Mesenchymal stem cell (in vitro differentiated cells and primary cell): ENCODE measurements around the gene CTRB2. TPM values are rescaled to one million over a fixed set of nuclear protein-coding genes. Genes with fewer than 3 reads are reported as not detected.

Experiments
- DNase-seq: peaks from one replicate; pipeline ENCODE4 v3.0.0-alpha.2; 2013
- H2AFZ ChIP-seq: one replicate; pipeline ENCODE4 v1.6.1; 2013; ENCODE audit warnings: low read depth, mild to moderate bottlenecking, control low read depth, inconsistent platforms, low read length, moderate library complexity
- H2AK5ac ChIP-seq: 2 replicates; pipeline ENCODE4 v1.6.1; 2013; ENCODE audit warnings: low read length, moderate library complexity, mild to moderate bottlenecking, inconsistent platforms; ENCODE audit not compliant: severe bottlenecking
- H2BK120ac ChIP-seq: one replicate; pipeline ENCODE4 v1.6.1; 2013; ENCODE audit warnings: low read depth, mild to moderate bottlenecking, inconsistent platforms, low read length, moderate library complexity
- H2BK12ac ChIP-seq, 2 experiments: one replicate each; pipeline ENCODE4 v1.6.1; 2013; ENCODE audit warnings: inconsistent platforms in 2 of 2, low read length in 2 of 2, mild to moderate bottlenecking in 2 of 2, moderate library complexity in 2 of 2, control low read depth in 1 of 2
- H2BK15ac ChIP-seq: one replicate; pipeline ENCODE4 v1.6.1; 2013; ENCODE audit warnings: mild to moderate bottlenecking, low read depth, inconsistent platforms; ENCODE audit not compliant: poor library complexity, severe bottlenecking
- H2BK5ac ChIP-seq: 2 replicates; pipeline ENCODE4 v1.6.1; 2013; ENCODE audit warnings: low read depth, mild to moderate bottlenecking, low read length, control low read depth, inconsistent platforms; ENCODE audit not compliant: poor library complexity, severe bottlenecking
- H3K14ac ChIP-seq, 2 experiments: one replicate each; pipeline ENCODE4 v1.6.1; 2013; ENCODE audit warnings: inconsistent platforms in 2 of 2, low read length in 2 of 2, control low read depth in 1 of 2, mild to moderate bottlenecking in 1 of 2, moderate library complexity in 1 of 2
- H3K18ac ChIP-seq, 2 experiments: one replicate each; pipeline ENCODE4 v1.6.1; 2013; ENCODE audit warnings: inconsistent platforms in 2 of 2, low read length in 2 of 2, control low read depth in 1 of 2, low read depth in 1 of 2, mild to moderate bottlenecking in 1 of 2
- H3K23ac ChIP-seq, 2 experiments: one replicate each; pipeline ENCODE4 v1.6.1; 2013; ENCODE audit warnings: inconsistent platforms in 2 of 2, low read length in 2 of 2, mild to moderate bottlenecking in 2 of 2, moderate library complexity in 2 of 2, control low read depth in 1 of 2
- H3K27ac ChIP-seq: 2 replicates; pipeline ENCODE4 v1.5.1; 2013; ENCODE audit warnings: mild to moderate bottlenecking, moderate library complexity, low read length, control low read depth, inconsistent platforms; ENCODE audit not compliant: poor library complexity, severe bottlenecking
- H3K27me3 ChIP-seq, 2 experiments: 2 replicates each; pipeline versions ENCODE4 v1.6.1 to v1.7.0; 2013; ENCODE audit warnings: low read length in 2 of 2, mild to moderate bottlenecking in 2 of 2, moderate library complexity in 2 of 2, control low read depth in 1 of 2, inconsistent platforms in 1 of 2; ENCODE audit not compliant: control insufficient read depth in 1 of 2, insufficient read depth in 1 of 2
- H3K36me3 ChIP-seq, 2 experiments: 2 replicates each; pipeline versions ENCODE4 v1.6.1 to v1.7.0; 2013; ENCODE audit warnings: low read length in 2 of 2, control low read depth in 1 of 2, inconsistent platforms in 1 of 2, low read depth in 1 of 2, mild to moderate bottlenecking in 1 of 2; ENCODE audit not compliant: insufficient read depth in 2 of 2, control insufficient read depth in 1 of 2
- H3K4ac ChIP-seq, 2 experiments: one replicate each; pipeline ENCODE4 v1.6.1; 2013; ENCODE audit warnings: inconsistent platforms in 2 of 2, low read length in 2 of 2, mild to moderate bottlenecking in 2 of 2, moderate library complexity in 2 of 2, control low read depth in 1 of 2, low read depth in 1 of 2
- H3K4me1 ChIP-seq: 2 replicates; pipeline ENCODE4 v1.6.1; 2013; ENCODE audit warnings: low read depth, low read length, control low read depth; ENCODE audit not compliant: control insufficient read depth, insufficient read depth
- H3K4me2 ChIP-seq: 2 replicates; pipeline ENCODE4 v1.6.1; 2013; ENCODE audit warnings: low read length, mild to moderate bottlenecking, inconsistent platforms; ENCODE audit not compliant: poor library complexity, severe bottlenecking
- H3K4me3 ChIP-seq, 2 experiments: 2 replicates each; pipeline versions ENCODE4 v1.5.1 to v1.7.0; 2013; ENCODE audit warnings: low read length in 2 of 2, mild to moderate bottlenecking in 2 of 2, control low read depth in 1 of 2, low read depth in 1 of 2; ENCODE audit not compliant: insufficient read depth in 1 of 2
- H3K79me1 ChIP-seq: replicated peaks from 2 replicates; pipeline ENCODE4 v1.6.1; 2013; ENCODE audit warnings: mild to moderate bottlenecking, control low read depth, low read length, inconsistent platforms; ENCODE audit not compliant: poor library complexity, severe bottlenecking
- H3K9ac ChIP-seq: 2 replicates; pipeline ENCODE4 v1.7.0; 2013; ENCODE audit warnings: mild to moderate bottlenecking, low read length, moderate library complexity
- H3K9me3 ChIP-seq: 2 replicates; pipeline ENCODE4 v1.7.0; 2013; ENCODE audit warnings: mild to moderate bottlenecking, low read length; ENCODE audit not compliant: control insufficient read depth
- H4K8ac ChIP-seq: one replicate; pipeline ENCODE4 v1.6.1; 2013; ENCODE audit warnings: inconsistent platforms, mild to moderate bottlenecking, low read length, moderate library complexity
- H4K91ac ChIP-seq: one replicate; pipeline ENCODE4 v1.6.1; 2013; ENCODE audit warnings: mild to moderate bottlenecking, low read length, inconsistent platforms
- WGBS: methylation state at CpG from one replicate; pipeline ENCODE4 v1.1.7; 2013; ENCODE audit warnings: mixed read lengths; 5-methylcytosine and 5-hydroxymethylcytosine counted together
- polyA plus RNA-seq, 2 experiments: library from polyadenylated mRNA; stranded (reverse); fragments of 200-250 nt; gene quantifications; one replicate each; pipeline ENCODE4 v1.2.3, GENCODE V29; 2013

The CTRB2 gene
- polyA plus RNA-seq (2013, experiment 1 of 2), result not detected
- not detected for polyA plus RNA-seq (2013, experiment 2 of 2)

DNA sequence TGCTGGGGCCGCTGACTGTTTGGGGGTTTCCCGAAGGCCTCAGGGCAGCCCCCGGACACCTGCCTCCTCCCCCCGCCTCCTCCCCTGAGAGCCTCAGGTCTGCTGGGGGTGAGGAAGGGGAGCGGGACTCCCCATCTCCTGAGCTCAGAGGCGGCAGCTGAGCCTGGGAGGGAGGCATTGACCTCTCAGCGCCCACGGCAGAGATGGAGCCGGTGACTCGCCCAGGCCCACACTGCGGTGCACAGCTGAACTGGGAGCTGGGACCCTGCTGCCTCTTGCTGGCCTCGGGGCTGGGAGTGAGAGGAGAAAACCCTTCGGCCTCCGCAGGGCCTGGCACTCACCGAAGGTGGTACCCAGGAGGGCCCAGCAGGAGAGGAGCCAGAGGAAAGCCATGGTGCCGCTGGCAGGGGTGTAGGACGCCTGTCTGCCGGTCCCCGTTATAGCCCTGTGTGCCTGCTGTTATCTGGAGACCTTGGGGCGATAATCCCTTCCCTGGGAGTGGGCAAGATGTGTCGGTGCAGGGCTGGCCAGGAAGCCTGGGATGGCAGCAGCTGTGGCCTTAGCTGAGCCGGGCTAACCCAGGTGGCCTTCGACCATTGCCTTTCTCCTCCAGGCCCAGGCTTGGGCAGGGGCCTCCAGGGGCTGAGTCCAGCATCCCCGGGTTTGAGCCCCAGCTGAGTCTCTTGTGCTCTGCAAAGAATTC lies at the start of gene CTRB2:
Gene CTRB2, minus strand, starts transcription at position 413 of the 703 bp plus-strand sequence. Its CDS starts 20 bp downstream, at position 393.
- no peak within 1 kb of the TSS for H4K91ac ChIP-seq
- H2BK5ac ChIP-seq, result no peak within 1 kb of the TSS
- peaks cover 9% of the 10 kb centered on the region for H3K4me1 ChIP-seq
- DNase-seq, result no peak
- WGBS, result 92% methylated on average over 22 of the region's 24 CpGs
- H3K36me3 ChIP-seq, result no peaks in the 10 kb centered on the region
- no peak within 1 kb of the TSS for H3K4ac ChIP-seq
- no peak within 1 kb of the TSS for H3K4me2 ChIP-seq
- peaks cover 0 to 10% of the 10 kb centered on the region in 2 experiments for H3K27me3 ChIP-seq
- no peak within 1 kb of the TSS for H3K23ac ChIP-seq
- no peak within 1 kb of the TSS for H3K14ac ChIP-seq
- H4K8ac ChIP-seq, result no peak within 1 kb of the TSS
- no peak within 1 kb of the TSS for H2BK120ac ChIP-seq
- H2AK5ac ChIP-seq, result no peak within 1 kb of the TSS
- H2BK15ac ChIP-seq, result no peak within 1 kb of the TSS
- no peaks in the 10 kb centered on the region for H3K9me3 ChIP-seq
- no peak within 1 kb of the TSS for H3K18ac ChIP-seq
- no peak within 1 kb of the TSS for H3K4me3 ChIP-seq
- no peak within 1 kb of the TSS for H2BK12ac ChIP-seq
- no peak within 1 kb of the TSS for H3K9ac ChIP-seq
- no peaks in the 10 kb centered on the region for H3K79me1 ChIP-seq
- H3K27ac ChIP-seq, result no peak within 1 kb of the TSS
- H2AFZ ChIP-seq, result no peak within 1 kb of the TSS

DNA sequence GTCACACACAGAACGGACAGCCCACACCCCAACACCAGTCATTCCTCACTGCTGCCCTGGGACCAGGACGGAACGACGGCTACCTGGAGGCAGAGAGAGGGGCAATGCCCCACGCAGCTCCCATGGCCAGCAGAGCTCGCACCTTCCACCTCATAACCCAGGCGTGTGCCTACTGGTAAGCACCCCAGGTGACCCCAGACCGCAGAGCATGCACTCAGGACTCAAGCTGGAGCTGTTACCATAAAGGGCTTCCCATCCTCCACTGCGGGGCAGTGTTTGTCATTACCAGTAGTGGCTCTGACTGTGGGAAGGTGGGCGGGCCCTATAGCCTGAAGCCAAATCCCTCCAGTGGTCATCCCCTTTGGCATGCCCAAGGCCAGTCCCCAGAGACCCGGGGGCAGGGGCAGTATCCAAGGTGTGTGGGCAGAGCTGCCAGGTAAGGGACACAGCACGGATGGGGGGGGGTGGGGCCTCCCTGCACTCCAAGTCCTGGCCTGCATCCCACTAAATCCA lies 49.2 kb upstream of the CTRB2 start:
- no peak overlapping the region for H2AFZ ChIP-seq
- peak overlapping the region; percentile 85 for H4K8ac ChIP-seq
- no peaks in the 10 kb centered on the region for H3K9me3 ChIP-seq
- peak overlapping the region; percentile 96 to 97 for H2BK12ac ChIP-seq
- peak overlapping the region in 1 of 2 experiments; percentile 87 for H3K14ac ChIP-seq
- peak overlapping the region; percentile 71 for H3K9ac ChIP-seq
- peak overlapping the region; percentile 82 to 95 for H3K4ac ChIP-seq
- peak overlapping the region; percentile 39 for H2BK15ac ChIP-seq
- peak overlapping the region; percentile 90 to 93 for H3K18ac ChIP-seq
- H3K4me2 ChIP-seq, result peak overlapping the region; percentile 41
- H3K36me3 ChIP-seq, result peaks cover 0 to 24% of the 10 kb centered on the region in 2 experiments
- no peaks in the 10 kb centered on the region for H3K27me3 ChIP-seq
- 59% methylated on average over 12 of the region's 12 CpGs for WGBS
- H3K4me3 ChIP-seq, result no peak overlapping the region
- peak overlapping the region; percentile 3 for H2BK120ac ChIP-seq
- H3K27ac ChIP-seq, result peak overlapping the region; percentile 76
- peak overlapping the region; percentile 95 for H2AK5ac ChIP-seq
- no peak overlapping the region for H3K23ac ChIP-seq
- DNase-seq, result peak; percentile 83
- H3K4me1 ChIP-seq, result peaks cover 72% of the 10 kb centered on the region
- H4K91ac ChIP-seq, result peak overlapping the region; percentile 95
- H3K79me1 ChIP-seq, result no peaks in the 10 kb centered on the region
- no peak overlapping the region for H2BK5ac ChIP-seq

DNA sequence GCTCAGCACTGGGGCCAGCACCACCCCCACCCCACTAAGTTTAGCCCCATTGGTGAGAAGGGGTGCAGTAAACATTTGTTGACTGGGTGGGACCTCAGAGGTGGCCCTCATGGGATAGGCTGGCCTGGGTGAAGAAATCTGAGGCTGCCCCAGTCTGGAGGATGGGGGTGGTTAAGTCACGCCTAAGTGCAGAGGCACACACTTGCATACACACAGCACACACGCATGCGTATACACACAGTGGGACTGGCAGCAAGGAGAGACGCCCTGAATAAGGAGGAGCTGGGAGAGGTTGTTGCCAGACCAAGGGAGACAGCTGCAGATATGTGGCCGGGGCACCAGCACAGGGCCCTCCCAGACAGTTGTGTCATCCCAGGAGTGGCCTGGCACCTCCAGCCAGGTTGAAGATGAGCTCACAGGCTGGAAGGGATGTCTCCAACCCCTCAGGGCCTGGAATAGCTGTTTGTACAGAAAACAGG lies 47.4 kb upstream of the CTRB2 start:
- Histone ChIP-seq H3K9ac (no peak overlapping the region), H3K4me1 (peaks cover 76% of the 10 kb centered on the region), H2BK120ac (peak overlapping the region; percentile 69), H2AFZ (no peak overlapping the region), H2BK5ac (no peak overlapping the region), H3K23ac (no peak overlapping the region), H4K8ac (peak overlapping the region; percentile 74), H3K4me3 (no peak overlapping the region), H3K27me3 (no peaks in the 10 kb centered on the region), H3K27ac (peak overlapping the region; percentile 98), H3K36me3 (peaks cover 0 to 29% of the 10 kb centered on the region in 2 experiments), H3K79me1 (no peaks in the 10 kb centered on the region), H2AK5ac (peak overlapping the region; percentile 93), H2BK12ac (peak overlapping the region; percentile 45 to 95), H4K91ac (peak overlapping the region; percentile 96), H3K9me3 (no peaks in the 10 kb centered on the region), H3K4me2 (peak overlapping the region; percentile 19), H3K18ac (peak overlapping the region; percentile 83 to 87), H2BK15ac (no peak overlapping the region), H3K4ac (peak overlapping the region in 1 of 2 experiments; percentile 62), H3K14ac (no peak overlapping the region)
- peak; percentile 99 for DNase-seq
- WGBS, result 4% methylated on average over 3 of the region's 5 CpGs
